HepG2 (cell line): ENCODE measurements around the gene MTX2.

ENCODE experiments used
- CTCF ChIP-seq: sonication (generic); formaldehyde crosslinking; IDR thresholded peaks from 2 replicates; pipeline ENCODE4 v1.5.0; 2020; ENCODE audit warnings: mild to moderate bottlenecking, missing genetic modification reagents, moderate library complexity
- DPF2 ChIP-seq: sonication (generic); formaldehyde crosslinking; IDR thresholded peaks from 2 replicates; pipeline ENCODE4 v1.4.0; 2020; ENCODE audit warnings: mild to moderate bottlenecking, low read depth, missing genetic modification reagents, borderline replicate concordance
- DR1 ChIP-seq: sonication (generic); formaldehyde crosslinking; IDR thresholded peaks from 2 replicates; pipeline ENCODE4 v1.8.0; 2021; ENCODE audit warnings: mild to moderate bottlenecking, missing genetic modification reagents, inconsistent platforms
- HDAC6 ChIP-seq: fragments of 200-600 bp; sonication (generic); IDR thresholded peaks from 2 replicates; pipeline ENCODE4 v1.7.0; 2017; ENCODE audit warnings: mild to moderate bottlenecking, antibody characterized with exemption, low read length, low read depth
- POGZ ChIP-seq: sonication (generic); formaldehyde crosslinking; IDR thresholded peaks from 2 replicates; pipeline ENCODE4 v1.4.0; 2020; ENCODE audit warnings: mild to moderate bottlenecking, missing genetic modification reagents
- SMC3 ChIP-seq: IDR thresholded peaks from 2 replicates; pipeline ENCODE4 v1.6.1; 2011; ENCODE audit warnings: low read length, improper control_type of control experiment
- TARDBP ChIP-seq: sonication (generic); formaldehyde crosslinking; IDR thresholded peaks from 2 replicates; pipeline ENCODE4 v1.8.0; 2022; ENCODE audit warnings: mild to moderate bottlenecking, missing genetic modification reagents
- ZBTB49 ChIP-seq: sonication (generic); formaldehyde crosslinking; IDR thresholded peaks from 2 replicates; pipeline ENCODE4 v1.4.0; 2020; ENCODE audit warnings: missing genetic modification reagents, borderline replicate concordance
- ZNF124 ChIP-seq: sonication (generic); formaldehyde crosslinking; IDR thresholded peaks from 2 replicates; pipeline ENCODE4 v1.4.0; 2020; ENCODE audit warnings: missing genetic modification reagents
- ZNF207 ChIP-seq: fragments of 450-650 bp; IDR thresholded peaks from 2 replicates; pipeline ENCODE4 v1.6.1; 2016; ENCODE audit warnings: antibody characterized with exemption, borderline replicate concordance
- ZNF639 ChIP-seq: conservative IDR thresholded peaks from 2 replicates; pipeline ENCODE4 v1.6.1; 2018; ENCODE audit warnings: missing genetic modification reagents

DNA sequence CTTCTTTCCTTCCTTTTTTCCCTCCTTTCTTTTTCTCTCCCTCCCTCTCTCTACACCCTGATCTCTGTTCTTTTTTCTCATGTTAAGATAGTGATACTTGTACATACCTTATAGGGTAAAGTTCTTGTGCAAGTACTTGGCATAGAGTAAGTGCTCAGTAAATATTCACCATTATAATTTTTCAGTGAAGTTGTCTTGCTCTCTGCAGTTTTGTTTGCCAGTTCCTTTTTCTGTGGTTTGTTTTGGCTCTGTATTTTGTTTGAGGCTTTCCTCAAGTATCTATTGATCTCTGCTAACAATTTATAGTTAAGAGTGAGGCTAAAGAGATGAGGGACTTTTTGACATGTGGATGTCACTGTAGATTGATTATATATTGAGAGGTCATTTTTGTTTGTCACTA lies 48.0 kb downstream of the MTX2 start:
- TF ChIP-seq POGZ (CRISPR knock-in tag) (no peak), CTCF (CRISPR knock-in tag) (no peak), ZNF639 (CRISPR knock-in tag) (no peak), DR1 (CRISPR knock-in tag) (no peak), SMC3 (no peak), HDAC6 (no peak), DPF2 (CRISPR knock-in tag) (no peak), TARDBP (CRISPR knock-in tag) (no peak), ZNF207 (no peak), ZNF124 (CRISPR knock-in tag) (no peak), ZBTB49 (CRISPR knock-in tag) (no peak)
